ENCODE data around the gene CYSLTR2.

Gene CYSLTR2, protein sequence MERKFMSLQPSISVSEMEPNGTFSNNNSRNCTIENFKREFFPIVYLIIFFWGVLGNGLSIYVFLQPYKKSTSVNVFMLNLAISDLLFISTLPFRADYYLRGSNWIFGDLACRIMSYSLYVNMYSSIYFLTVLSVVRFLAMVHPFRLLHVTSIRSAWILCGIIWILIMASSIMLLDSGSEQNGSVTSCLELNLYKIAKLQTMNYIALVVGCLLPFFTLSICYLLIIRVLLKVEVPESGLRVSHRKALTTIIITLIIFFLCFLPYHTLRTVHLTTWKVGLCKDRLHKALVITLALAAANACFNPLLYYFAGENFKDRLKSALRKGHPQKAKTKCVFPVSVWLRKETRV

DNA sequence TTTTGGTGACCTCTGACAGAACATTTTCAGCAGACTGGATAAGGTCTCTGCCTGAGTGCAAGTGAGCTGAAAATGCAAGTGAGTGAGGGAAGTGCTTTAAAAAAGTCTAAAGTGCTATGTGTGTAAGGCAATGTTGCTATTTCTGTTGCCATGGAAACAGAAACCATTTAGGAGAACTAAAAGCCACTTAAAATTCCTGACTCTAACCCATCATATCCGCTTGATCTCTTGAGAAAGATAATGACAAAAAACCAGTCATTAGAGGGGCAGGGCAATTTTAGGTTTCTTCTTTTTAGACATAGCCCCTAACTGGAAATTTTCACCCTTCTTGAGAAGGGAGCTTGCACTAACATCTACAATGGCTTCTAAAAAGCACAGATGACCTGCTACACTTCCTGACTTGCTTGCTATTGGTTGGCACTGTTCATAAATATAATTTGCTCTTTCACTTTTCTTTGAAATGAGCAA, at the start of gene CYSLTR2:
TSS of gene CYSLTR2 (plus strand) at position 458 of the 468 bp plus-strand sequence. CDS start 52,889 bp downstream, outside the sequence.
- FAIRE-seq, result no peak

DNA sequence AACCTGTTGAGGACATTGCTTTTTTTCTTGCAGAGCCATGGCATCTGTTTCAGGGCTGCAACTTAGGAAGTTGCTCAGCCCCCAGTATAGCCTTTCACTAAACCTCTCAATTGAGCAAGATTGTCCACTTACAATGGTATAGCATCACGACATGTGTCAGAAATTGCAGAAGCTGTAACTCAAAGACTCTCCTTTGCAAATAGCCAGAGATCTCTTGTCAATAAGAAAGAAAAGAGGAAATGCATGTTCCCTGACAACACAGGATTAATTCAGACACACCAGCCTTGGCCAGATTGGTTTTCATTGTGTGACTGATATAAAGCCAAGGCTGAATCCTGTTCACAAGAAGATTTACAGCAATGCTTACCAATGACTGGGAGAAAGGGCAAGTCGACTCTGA, 38.7 kb upstream of the CYSLTR2 start:
- no peak for FAIRE-seq

DNA sequence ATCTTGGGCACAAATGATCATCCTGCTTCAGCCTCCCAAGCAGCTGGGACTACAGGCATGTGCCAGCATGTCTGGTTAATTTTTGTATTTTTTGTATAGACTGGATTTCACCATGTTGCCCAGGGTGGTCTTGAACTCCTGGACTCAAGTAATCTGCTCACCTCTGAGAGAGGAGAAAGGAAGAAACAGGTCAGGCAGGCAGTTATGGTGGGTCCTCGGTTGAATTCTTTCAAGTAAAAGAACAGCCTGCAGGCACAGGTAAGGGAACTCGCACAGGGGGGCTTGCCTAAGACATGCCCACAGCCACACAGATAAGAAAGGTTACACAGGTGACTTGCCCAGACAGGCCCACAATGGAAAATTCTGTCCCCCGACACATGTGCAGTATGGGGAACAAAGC, 34.8 kb upstream of the CYSLTR2 start:
- FAIRE-seq, result no peak

DNA sequence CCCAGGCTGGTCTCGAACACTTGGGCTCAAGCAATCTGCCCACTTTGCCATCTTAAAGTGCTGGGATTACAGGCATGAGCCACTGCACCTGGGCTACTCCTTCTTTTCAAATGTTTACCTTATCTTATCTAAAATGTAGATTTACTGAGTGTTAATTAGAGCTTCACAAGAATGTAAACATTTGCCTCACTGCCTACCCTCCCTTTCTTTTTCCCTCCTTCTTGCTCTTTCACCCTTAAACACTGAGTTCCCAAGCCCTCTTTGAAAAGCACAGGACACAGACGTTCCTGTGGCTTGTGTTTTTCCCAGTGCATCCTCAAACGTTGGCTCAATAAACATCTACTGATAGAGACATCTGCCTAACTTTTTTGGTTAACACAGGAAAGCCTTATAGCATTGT, 32.7 kb upstream of the CYSLTR2 start:
- FAIRE-seq, result no peak

DNA sequence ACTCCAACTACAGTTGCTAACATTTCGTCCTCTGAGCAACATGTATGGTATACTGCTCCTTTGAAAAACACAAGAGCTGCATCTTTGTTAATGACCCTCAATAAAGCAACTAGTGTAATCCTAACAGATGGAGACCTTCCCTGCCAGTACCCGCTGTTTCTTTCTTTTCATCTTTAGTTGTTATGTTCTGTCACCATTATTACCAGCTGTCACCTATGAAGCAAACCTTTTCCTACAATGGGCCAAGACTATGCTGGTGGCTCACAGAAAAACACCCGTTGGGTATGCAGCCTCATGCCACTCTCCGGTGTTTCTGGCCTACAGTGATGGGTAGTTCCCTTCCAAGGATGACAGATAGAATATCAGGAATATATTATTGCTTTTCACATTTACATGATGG, 29.7 kb upstream of the CYSLTR2 start:
- FAIRE-seq, result no peak

DNA sequence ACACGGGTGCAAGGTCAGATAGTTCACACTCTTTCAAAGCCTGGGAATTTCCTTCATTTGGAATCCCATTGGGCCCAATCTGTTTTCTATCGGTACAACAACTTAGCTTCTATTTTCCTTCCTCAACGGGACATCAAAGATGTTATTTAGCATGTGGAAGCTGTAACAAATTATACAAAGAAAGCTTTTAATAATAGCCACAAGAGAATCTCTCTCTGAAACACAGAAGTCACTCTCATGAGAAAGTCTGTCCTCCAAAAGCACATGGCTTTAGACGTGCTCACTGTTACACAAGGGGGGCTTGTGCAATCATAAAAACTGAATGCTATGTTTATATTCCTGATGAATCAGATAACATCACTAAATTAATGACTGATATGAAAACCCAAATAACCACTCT, 28.9 kb upstream of the CYSLTR2 start:
- FAIRE-seq, result no peak

DNA sequence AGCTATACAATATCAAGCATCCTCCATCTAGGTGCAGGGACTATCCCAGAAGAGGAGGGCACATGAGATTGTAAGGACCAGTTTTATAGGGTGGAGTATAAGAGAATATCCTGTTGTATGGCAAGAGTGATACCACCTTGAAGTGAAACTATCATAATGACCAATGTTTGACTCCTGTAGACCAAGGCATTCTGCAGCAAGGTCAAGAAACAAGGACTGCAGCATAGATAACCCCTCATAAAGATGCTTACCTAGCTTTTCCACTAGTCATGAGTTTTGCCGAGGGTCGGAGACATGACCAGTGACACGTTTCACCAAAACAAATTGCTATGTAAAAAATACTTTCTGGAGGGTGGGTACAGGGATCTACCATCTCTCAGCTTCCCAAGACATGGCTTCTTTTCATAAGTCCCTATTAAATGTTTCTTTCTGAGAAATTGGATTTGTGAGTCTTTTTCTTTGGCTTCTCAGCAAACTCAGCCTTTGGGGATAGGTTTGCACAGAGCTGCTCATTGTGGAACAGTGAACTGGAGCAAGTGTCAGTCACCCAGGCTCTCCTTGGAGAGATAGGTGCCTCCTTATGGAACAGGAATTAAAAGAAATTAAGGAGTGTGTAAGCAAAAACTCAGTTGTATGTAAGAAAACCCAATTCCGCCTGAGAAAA, 28.2 kb upstream of the CYSLTR2 start:
- FAIRE-seq, result peak; percentile 50

DNA sequence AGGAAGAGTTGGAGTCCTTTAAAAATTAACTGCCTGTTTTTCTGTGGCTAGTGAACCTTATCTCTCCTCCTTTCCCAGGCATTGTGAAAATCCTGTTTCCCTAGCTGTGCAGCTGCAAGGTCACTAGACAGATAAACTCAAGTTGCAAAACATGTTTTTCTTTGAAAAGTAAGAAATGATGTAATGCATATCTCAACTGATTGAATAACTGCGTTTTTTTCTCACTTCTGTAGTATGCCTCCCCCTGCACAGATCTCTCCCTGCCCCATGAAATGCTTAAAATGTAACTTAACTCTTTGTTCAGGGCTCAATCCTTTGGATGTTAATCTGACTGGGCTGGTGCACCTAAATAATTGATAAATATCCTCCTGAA, 27.7 kb upstream of the CYSLTR2 start:
- no peak for FAIRE-seq

DNA sequence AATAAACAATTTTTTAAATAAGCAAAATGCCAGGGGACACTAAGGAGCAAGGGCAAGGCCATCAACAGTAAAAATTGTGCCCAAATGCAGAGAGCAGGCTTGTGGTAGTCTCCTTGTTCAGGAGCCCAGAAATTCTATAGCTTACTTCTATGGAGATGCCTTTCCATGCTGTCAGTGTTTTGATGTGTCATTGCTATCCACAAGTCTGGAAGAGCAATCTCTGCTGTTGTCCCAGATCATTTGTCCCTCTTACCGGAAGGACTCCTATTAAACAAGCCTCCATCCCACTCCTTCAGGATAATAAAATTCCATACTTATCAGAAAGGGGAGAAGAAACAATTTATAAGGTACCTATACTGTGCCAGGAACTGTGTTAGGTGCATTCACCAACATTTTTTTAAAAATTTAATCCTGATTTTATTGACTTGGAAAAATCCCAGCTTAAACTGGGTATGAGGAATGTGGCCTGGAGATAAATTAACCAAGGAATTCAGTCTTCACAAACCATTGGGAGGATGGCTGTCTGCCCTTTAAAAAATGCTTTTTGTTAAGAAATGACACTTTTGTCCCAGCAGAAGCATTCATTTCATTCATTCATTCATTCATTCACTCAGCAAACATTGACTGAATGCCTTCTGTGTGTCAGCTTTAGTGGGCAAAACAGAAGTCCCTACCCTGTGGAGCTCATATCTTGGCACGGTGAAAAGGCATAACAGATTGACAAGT, 26.8 kb upstream of the CYSLTR2 start:
- no peak for FAIRE-seq

DNA sequence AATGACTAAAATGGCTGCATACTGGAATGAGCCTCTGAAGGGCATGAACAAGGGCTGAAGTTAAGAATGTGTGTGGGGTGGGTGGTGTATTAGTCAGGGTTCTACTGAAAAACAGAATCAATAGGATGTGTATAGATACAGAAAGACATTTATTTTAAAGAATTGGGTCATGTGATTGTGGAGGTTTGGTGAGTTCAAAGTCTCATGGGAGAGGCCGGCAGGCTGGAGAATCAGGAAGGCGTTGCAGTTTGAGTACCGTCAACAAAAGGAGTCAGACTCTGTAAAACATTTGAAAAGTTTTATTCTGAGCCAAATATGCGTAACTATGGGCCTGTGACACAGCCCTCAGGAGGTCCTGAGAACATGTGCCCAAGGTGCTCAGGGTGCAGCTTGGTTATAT, 24.5 kb upstream of the CYSLTR2 start:
- FAIRE-seq, result no peak

DNA sequence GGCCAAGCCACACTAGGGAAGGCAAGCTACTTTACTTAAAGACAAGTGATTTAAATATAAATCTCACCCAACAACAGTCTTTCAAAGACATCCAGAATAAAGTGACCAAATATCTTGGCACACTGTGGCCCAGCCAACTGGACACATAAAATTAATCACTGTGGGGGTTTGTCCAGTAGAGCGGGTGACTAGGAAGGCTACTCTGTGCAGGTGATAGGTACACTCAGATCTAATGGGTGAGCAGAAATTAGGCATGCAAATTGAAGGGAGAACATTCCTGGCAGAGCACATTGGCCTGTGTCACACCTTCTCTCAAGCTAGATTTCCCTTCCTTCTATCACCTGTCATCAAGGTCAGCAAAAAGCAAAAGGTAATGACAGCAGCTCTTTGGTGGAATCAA, 23.4 kb upstream of the CYSLTR2 start:
- no peak for FAIRE-seq

DNA sequence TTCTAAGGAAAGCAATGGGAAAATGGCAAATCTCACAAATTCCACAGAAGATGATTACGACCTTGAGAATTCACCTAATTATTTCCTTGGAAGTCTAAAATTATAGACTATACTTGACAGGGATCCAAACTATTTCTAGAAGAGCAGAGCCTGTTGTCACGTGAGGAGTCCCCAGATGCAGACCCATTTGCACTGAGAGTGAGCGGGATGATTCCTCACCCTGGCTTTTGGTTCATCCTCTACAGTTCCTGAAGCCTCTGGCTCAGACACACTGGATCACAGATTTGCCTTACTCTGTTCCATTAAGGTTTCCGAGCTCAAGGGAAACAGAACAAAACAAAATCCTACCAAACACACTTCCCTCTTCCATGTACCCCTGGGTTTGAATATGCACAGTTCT, 23.0 kb upstream of the CYSLTR2 start:
- no peak for FAIRE-seq

DNA sequence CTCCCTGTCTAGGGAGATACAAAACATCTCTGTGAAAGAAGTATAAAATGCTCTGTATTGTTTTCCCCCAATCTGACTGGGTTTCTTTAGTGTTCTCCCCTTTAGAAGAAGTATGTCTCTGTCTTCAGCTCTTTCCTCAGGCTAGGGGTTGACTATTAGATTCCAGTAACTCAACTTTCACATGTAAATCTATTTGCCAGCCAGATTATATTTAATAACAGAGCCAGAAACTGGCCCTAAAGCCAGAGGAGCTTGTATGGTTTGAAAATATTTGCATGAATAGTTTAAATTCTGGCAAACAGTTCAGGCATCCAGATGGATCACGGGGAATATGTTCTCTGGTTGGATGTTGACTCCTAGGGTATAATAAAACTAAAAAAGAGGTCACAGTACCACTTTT, 22.3 kb upstream of the CYSLTR2 start:
- no peak for FAIRE-seq

DNA sequence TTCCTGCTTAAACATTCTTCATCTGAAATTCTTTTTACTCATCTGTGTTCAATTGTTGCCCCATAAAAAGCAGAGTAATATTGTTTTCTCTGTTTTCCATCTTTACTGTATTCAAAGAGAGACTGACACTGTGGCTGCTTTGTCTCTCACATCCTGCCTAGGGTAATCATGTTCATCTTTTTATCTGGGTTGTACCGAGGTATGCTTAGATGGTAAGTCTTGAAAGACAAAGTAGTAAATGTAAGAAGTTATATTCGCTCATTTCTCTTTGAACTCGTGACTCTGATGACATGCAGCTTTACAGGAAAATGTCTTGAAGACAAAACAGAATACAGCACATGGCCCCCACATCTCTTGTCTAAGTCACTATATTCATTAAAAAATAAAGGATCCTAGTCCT, 20.0 kb upstream of the CYSLTR2 start:
- FAIRE-seq, result no peak

DNA sequence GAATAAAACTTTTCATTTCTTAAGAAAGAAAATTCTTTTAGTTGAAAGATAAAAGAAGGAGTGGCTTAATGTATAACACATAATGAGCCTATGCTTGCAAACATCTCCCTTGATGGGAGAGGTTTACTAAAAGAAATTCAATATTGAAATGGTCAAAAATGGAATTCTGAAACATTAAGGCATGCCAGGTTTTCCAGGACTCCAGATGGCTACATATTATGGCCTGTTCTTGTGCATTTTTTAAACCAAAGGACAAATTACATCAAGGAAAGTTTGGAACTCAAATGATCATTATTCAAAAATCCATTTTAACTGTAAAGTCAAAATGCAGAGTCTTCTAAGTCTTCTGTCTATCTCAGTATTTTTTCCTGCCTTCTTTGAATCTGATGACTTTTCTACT, 19.1 kb upstream of the CYSLTR2 start:
- peak; percentile 66 for FAIRE-seq

DNA sequence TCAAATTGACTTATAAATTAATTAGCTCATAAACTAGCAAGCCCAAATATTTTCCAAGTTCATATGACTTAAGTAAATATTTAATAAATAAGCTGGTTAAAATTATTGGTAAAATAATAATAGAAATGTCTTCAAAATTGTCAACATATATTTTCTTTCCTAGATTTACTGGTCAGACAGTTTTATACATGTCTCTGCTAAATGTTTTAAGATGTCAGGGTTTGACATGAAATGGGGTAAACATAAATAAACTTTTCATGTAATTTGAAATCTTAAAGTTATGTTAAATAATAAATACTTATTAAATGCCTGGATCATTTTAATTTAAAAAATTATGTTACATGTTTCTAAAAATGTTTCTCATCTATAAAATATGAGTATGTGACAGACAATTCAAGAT, 18.3 kb upstream of the CYSLTR2 start:
- peak; percentile 43 for FAIRE-seq

DNA sequence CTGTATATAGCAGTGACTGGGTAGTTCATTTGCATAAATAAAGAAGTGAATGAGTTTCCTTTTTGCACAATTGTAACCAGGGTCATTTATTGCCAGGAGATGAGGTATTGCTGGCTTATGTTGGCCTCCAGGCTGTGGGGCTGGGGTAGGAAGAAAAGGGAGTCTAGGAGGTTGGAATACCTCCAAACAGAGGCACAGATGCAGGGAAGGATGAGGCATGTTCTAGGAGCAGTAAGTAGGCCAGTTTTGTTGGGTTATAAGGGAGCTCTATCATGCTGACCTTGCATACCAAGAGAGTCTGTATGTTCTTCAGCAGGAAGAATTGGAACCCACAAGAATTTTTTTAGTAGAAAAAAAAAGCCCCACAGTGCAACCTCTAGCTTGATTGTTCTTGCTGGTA, 17.2 kb upstream of the CYSLTR2 start:
- FAIRE-seq, result no peak

DNA sequence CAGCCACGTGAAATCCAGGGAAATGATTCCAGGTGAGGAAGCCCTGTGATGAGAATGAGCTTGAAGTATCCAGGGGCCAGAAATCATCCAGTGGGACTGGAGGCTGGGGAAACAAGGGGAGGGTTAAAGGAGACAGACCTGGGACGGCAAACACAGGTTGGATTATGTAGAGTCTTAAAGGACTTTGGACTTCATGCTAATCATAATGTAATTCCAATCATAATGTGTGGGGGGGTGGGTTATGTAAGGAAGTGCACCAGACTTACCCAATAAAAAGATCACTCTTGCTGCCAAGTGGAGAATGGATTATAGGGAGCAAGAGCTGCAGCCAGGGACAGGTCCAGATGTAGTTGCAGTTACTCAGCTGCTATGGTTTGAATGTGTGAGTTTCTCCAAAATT, 16.1 kb upstream of the CYSLTR2 start:
- FAIRE-seq, result no peak

DNA sequence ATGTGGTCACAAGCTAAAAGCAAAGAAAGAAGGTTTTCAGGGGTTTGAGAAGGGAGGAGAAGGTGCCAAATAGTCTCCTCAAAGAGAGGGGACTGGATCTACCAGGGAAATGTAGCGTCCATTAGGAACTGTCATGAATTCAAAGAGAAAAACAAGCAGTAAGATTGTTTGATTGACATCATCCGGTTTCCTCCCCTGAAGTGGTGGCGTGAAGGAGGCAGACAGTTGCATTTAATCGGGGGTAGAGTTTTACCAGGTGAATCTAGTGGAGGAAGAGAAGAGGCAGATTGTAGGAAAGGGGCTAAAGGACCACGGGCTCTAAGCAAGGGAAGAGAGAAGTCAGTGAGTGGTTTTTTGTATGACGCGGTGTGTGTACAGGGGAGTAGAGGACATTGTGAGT, 13.0 kb upstream of the CYSLTR2 start:
- no peak for FAIRE-seq

DNA sequence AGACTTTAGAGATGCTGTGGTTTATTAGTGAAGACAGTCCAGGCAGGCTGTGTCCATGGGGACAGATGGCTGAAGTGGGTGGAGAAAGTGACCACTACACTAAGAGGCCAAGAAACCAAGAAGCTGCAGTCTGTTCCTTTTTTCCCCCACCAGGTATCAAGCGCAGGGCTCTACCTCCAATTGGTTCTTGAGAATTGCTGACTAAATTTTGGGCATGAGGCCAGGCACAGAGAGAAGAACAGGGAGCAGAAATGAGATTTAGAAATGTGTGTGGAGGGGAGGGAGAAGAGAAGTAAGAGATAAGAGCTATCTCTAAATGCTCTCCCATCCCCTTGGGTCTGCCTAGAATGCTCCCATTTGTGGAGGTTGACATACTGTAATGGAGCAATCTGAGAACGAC, 12.3 kb upstream of the CYSLTR2 start:
- FAIRE-seq, result no peak

DNA sequence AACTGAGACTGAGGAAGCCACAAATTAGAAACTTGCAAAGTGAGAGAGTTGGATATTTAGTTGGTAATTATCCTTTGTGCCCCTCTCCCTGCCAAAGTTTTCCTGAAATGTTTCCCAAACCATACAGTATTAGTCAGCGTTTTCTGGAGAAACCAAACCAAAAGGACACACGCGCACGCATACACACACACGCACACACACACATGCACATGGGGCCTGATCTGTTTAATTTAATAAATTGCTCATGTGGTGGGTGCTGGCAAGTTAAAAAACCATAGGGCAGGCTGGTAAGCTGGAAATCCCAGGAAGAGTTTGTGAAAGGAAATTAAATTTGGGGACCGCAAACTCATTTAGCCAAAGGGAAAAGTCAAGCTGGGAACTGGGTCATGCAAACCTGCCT, 11.7 kb upstream of the CYSLTR2 start:
- no peak for FAIRE-seq

DNA sequence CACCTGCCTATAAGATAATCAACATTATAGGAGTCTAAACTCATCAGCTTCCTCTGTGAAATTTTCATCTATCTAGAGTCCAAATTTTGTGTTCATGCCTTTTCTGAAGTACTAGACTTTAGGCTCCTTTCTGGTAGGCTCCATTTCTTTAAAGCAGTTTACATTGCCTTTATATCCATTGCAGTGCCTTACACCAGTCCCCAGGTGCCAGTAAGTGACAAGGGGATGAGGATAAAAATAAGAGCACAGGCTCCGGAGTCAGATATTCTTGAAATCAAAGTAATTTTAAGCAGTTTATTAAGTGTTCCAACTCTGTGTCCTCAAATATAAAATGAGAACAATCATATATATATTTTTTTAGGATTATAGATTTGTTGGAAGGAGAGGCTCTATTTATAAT, 10.6 kb upstream of the CYSLTR2 start:
- no peak for FAIRE-seq

DNA sequence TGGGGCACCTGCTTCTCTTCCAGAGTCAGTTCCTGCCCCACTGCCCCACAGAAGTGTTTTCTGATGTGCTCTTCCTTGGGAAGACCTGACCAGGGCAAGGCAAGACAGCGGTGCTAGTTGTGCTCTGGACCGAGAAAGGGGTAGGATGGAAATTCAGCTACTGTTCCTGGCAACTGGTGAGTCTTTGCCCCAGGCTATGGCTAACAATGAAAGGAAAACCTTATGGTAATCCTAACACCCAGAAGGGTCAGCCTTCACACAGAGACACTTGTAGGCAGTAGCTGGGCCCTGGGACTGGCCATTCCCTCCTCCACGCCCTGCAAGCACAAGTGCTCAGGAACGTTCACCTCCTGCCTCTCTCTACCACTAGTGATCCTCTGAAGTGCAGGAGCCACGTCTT, 9.6 kb upstream of the CYSLTR2 start:
- no peak for FAIRE-seq

DNA sequence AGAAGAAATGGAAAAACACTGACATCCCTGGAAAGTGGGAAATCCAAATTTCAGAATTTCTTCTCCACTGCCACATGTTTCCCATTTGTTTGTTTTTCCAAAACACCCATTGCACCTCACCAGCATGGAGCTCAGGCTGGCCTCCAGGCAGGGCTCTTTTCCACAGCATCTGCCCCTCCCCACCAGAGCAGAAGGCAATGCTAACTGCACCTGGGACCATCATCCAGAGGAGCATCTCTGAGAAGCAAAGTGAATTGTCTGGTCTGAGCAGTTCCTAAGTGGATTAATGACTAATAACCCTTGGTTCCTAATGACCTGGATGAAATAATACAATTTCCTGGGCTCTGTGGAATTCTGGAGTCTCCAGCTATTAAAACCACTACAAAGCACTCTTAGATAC, 8.8 kb upstream of the CYSLTR2 start:
- FAIRE-seq, result no peak
